OCI-M2 (cell line): ENCODE results near the gene PCDHB16.
"Not testable (repeated sequence)": the region's sequence is repeated elsewhere in the genome, so short reads cannot be mapped to it uniquely, and the experiment has no call there.

Experiments
- DNase-seq: peaks from one replicate; lab custom pipeline; 2025; ENCODE audit not compliant: unreplicated experiment; lab: John Stamatoyannopoulos, UW

Gene PCDHB16

DNA sequence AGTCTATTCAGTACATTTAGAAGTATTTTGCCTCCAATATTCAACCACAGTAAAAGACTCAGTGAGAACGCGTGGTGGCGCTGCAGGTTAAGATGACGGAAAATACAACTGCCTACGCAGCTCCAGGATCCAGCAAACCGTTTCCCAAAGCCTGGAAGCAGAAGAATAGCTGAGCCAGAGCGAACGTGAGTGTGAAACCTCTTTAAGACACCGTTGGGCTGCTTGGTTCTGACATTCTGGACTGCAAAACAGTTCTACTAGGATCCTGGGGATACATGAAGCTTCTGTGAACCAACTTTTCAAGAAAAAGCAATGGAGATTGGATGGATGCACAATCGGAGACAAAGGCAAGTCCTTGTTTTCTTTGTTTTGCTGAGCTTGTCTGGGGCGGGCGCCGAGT lies at the start of gene PCDHB16:
TSS of gene PCDHB16 (plus strand) at position 140 of the 400 bp plus-strand sequence. CDS start at position 313, 173 bp downstream.
- no peak for DNase-seq

DNA sequence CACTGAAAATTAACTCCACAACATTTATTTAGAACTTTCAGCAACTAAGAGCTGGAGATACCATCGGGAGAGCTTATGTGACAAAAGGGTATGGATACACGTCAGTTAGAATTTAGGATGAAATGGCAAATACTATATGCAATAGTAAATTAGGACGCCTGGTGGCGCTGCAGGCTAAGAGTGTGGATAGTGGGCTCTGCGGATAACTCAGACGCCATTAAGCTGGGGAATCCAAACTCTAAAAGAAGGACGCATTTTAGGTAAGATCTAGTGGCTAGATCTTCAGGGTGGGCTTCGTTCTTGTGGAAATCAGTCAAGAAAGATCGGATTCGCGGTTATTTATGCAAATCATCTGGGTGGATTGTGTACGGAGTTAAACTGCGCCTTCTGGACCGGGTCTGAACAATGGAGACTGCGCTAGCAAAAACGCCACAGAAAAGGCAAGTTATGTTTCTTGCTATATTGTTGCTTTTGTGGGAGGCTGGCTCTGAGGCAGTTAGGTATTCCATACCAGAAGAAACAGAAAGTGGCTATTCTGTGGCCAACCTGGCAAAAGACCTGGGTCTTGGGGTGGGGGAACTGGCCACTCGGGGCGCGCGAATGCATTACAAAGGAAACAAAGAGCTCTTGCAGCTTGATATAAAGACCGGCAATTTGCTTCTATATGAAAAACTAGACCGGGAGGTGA lies 47.0 kb upstream of the PCDHB16 start, which contains the start of gene PCDHB5:
TSS of gene PCDHB5 (plus strand) at position 177 of the 688 bp plus-strand sequence. CDS start at position 406, 229 bp downstream.
- DNase-seq: no peak

DNA sequence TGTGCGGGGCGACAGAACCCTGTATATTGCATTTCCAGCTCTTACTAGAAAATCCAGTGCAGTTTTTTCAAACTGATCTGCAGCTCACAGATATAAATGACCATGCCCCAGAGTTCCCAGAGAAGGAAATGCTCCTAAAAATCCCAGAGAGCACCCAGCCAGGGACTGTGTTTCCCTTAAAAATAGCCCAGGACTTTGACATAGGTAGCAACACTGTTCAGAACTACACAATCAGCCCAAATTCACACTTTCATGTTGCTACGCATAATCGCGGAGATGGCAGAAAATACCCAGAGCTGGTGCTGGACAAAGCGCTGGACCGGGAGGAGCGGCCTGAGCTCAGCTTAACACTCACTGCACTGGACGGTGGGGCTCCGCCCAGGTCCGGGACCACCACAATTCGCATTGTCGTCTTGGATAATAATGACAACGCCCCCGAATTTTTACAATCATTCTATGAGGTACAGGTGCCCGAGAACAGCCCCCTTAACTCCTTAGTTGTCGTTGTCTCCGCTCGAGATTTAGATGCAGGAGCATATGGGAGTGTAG lies 46.4 kb upstream of the PCDHB16 start:
- DNase-seq: no peak

DNA sequence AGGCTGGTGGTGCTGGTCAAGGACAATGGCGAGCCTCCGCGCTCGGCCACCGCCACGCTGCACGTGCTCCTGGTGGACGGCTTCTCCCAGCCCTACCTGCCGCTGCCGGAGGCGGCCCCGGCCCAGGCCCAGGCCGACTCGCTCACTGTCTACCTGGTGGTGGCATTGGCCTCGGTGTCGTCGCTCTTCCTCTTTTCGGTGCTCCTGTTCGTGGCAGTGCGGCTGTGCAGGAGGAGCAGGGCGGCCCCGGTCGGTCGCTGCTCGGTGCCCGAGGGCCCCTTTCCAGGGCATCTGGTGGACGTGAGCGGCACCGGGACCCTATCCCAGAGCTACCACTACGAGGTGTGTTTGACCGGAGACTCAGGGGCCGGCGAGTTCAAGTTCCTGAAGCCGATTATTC lies 44.8 kb upstream of the PCDHB16 start:
- DNase-seq: not testable (repeated sequence)

DNA sequence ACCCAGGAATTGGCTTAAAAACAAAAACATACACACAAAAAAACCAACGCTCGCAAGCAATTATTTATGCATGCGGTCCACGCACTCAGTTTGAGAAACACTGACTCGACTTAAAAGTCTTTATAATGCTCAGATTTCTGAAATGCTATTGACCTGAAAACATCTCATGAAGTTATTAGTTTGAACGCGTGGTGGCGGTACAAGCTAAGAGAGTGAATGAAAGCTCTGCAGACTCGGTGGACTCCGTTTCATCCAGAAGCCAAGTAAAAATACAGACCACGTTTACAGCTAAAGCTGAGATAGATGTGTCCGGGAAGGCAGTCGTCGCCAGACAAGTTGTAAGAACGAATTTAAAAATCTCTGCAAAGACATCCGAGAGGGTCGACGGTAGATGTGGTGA lies 32.4 kb upstream of the PCDHB16 start, which contains the start of gene PCDHB6:
TSS of gene PCDHB6 (plus strand) at position 246 of the 400 bp plus-strand sequence. CDS start 201 bp downstream, outside the sequence.
- no peak for DNase-seq

DNA sequence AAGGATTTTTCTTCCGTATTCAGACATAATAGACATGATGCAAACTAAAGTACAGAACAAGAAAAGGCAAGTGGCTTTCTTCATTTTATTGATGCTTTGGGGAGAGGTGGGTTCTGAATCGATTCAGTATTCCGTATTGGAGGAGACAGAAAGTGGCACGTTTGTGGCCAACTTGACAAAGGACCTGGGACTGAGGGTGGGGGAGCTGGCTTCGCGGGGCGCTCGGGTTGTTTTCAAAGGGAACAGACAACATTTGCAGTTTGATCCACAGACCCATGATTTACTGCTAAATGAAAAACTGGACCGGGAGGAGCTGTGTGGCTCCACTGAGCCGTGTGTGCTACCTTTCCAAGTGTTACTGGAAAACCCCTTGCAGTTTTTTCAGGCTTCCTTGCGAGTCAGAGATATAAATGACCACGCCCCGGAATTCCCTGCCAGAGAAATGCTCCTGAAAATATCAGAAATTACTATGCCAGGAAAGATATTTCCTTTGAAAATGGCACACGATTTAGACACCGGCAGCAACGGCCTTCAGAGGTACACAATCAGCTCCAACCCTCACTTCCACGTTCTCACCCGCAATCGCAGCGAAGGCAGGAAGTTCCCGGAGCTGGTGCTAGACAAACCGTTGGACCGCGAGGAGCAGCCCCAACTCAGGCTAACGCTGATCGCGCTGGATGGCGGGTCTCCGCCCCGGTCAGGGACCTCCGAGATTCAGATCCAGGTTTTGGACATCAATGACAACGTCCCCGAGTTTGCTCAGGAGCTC lies 31.8 kb upstream of the PCDHB16 start:
- DNase-seq: no peak

DNA sequence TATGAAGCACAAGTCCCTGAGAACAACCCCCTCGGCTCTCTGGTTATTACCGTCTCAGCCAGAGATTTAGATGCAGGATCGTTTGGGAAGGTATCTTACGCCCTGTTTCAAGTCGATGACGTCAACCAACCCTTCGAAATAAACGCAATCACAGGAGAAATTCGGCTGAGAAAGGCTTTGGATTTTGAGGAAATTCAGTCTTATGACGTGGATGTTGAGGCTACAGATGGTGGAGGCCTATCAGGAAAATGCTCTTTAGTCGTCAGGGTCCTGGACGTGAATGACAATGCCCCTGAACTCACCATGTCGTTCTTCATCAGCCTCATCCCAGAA lies 31.2 kb upstream of the PCDHB16 start:
- no peak for DNase-seq

DNA sequence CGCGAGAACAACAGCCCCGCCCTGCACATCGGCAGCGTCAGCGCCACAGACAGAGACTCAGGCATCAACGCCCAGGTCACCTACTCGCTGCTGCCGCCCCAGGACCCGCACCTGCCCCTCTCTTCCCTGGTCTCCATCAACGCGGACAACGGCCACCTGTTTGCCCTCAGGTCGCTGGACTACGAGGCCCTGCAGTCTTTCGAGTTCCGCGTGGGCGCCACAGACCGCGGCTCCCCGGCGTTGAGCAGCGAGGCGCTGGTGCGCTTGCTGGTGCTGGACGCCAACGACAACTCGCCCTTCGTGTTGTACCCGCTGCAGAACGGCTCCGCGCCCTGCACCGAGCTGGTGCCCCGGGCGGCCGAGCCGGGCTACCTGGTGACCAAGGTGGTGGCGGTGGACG lies 30.6 kb upstream of the PCDHB16 start:
- not testable (repeated sequence) for DNase-seq

DNA sequence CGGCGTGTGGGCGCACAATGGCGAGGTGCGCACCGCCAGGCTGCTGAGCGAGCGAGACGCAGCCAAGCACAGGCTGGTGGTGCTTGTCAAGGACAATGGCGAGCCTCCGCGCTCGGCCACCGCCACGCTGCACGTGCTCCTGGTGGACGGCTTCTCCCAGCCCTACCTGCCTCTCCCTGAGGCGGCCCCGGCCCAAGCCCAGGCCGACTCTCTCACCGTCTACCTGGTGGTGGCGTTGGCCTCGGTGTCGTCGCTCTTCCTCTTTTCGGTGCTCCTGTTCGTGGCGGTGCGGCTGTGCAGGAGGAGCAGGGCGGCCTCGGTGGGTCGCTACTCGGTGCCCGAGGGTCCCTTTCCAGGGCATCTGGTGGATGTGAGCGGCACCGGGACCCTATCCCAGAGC lies 30.1 kb upstream of the PCDHB16 start:
- not testable (repeated sequence) for DNase-seq

DNA sequence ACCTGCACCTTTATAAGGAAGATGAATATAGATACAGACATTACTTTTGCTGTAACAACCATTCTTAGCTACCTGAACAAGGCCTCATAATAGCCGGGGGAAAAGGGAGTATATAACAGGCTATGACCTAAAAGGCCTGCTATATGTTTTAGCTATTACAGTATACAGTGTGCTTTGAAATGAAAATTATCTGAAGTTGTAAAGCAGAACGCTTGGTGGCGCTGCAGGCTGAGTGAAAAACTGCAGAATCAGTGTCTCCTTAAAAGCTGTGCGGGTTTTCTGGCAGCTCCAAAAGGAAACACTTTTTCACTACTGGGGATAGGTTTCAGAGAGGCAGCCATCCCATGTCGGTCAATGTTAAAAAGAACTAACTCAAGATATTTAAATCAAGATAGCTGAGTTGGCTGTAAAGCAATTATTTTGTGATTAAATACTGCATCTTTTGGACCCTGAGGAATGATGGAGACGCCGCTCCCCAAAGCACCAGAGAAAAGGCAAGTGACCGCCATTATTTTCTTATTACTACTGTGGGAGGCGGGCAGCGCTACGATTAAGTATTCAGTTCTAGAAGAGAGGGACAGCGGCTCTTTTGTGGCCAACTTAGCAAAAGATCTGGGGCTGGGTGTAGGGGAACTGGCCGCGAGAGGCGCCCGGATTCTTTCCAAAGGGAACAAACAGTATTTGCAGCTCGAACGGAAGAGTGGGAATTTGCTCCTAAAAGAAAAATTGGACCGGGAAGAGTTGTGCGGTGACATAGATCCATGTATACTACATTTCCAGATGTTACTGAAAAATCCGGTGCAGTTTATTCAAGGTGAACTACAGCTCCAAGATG lies 26.4 kb upstream of the PCDHB16 start:
- no peak for DNase-seq

DNA sequence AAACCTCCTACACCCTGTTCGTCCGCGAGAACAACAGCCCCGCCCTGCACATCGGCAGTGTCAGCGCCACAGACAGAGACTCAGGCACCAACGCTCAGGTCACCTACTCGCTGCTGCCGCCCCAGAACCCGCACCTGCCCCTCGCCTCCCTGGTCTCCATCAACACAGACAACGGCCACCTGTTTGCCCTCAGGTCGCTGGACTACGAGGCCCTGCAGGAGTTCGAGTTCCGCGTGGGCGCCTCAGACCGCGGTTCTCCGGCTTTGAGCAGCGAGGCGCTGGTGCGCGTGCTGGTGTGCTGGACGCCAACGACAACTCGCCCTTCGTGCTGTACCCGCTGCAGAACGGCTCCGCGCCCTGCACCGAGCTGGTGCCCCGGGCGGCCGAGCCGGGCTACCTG lies 24.8 kb upstream of the PCDHB16 start:
- not testable (repeated sequence) for DNase-seq

DNA sequence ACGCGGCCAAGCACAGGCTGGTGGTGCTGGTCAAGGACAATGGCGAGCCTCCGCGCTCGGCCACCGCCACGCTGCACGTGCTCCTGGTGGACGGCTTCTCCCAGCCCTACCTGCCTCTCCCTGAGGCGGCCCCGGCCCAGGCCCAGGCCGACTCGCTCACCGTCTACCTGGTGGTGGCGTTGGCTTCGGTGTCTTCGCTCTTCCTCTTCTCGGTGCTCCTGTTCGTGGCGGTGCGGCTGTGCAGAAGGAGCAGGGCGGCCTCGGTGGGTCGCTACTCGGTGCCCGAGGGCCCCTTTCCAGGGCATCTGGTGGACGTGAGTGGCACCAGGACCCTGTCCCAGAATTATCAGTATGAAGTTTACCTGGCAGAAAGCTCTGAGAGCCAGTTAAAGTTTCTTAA lies 24.3 kb upstream of the PCDHB16 start:
- DNase-seq: not testable (repeated sequence)

DNA sequence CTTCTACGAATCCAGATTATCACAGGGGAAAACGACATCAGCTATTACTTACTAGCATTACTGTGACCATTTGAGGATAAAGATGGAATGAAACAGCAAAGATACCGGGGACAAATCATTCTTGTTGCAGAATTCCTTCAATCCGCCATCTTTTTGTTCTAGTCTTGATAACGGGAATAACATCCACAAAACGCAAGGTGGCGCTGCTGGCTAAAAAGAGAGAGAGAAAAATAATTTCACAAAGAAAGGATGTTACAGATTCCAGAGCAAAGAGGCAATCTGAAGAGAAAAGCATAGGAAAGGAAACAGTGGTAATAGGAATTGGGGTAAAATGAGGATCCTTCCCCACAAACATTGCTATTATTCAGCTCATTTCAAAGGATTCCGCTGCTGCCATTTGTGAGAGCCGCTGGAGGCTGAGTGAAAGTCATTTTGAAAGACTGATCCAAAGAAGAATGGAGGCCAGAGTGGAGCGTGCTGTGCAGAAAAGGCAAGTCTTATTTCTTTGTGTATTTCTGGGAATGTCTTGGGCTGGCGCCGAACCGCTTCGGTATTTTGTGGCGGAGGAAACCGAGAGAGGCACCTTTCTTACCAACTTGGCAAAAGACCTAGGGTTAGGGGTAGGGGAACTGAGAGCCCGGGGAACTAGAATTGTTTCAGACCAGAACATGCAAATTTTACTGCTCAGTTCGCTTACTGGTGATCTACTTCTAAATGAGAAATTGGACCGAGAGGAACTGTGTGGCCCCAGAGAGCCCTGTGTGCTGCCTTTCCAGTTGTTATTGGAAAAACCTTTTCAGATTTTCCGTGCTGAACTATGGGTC lies 9.6 kb upstream of the PCDHB16 start, which contains the start of gene PCDHB7:
TSS of gene PCDHB7 (plus strand) at position 264 of the 824 bp plus-strand sequence. CDS start at position 456, 192 bp downstream.
- DNase-seq: no peak

DNA sequence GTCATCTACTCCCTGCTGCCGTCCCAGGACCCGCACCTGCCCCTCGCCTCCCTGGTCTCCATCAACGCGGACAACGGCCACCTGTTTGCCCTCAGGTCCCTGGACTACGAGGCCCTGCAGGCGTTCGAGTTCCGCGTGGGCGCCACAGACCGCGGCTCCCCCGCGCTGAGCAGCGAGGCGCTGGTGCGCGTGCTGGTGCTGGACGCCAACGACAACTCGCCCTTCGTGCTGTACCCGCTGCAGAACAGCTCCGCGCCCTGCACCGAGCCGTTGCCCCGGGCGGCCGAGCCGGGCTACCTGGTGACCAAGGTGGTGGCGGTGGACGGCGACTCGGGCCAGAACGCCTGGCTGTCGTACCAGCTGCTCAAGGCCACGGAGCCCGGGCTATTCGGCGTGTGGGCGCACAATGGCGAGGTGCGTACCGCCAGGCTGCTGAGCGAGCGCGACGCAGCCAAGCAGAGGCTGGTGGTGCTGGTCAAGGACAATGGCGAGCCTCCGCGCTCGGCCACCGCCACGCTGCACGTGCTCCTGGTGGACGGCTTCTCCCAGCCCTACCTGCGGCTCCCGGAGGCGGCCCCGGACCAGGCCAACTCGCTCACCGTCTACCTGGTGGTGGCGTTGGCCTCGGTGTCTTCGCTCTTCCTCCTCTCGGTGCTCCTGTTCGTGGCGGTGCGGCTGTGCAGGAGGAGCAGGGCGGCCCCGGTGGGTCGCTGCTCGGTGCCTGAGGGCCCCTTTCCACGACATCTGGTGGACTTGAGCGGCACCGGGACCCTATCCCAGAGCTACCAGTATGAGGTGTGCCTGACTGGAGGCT lies 7.7 kb upstream of the PCDHB16 start:
- not testable (repeated sequence) for DNase-seq

DNA sequence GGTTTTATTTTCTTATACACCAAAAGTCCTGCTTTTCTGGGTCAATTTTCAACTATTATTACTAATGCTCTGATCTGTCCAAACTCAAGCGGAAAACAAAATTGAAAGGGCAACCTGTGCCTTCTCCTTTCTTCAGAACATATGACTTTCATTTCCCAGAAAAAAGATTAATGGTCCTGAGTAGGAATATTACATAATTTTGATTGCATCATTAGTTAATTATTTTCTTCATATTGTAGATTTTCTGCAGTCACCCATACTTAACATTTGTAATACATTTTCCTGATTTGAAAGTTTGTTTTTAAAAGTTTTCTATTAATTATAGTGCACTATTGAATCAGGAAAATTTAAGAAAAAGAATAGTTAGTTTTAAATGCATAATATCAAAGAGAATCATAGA lies 6.3 kb upstream of the PCDHB16 start:
- no peak for DNase-seq

DNA sequence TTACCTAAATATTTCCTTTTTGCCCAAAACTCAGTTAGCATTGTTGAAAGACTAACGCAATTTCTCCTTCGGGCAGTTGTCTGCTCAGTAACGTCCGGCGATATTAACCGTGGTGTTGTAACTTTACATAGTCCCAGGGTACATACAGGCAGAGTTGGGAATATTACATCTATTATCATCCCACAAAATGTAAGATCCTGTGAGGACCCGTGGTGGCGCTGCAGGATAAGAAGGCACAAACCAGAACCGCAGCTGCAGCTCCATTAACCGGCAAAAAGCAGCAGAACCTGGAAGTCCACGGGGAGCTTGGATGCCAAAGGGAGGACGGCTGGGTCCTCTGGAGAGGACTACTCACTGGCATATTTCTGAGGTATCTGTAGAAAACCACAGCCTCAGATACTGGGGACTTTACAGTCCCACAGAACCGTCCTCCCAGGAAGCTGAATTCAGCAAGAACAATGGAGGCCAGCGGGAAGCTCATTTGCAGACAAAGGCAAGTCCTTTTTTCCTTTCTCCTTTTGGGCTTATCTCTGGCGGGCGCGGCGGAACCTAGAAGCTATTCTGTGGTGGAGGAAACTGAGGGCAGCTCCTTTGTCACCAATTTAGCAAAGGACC lies 4.5 kb upstream of the PCDHB16 start, which contains the start of gene PCDHB8:
TSS of gene PCDHB8 (plus strand) at position 214 of the 615 bp plus-strand sequence. CDS start at position 459, 245 bp downstream.
- DNase-seq: not testable (repeated sequence)

DNA sequence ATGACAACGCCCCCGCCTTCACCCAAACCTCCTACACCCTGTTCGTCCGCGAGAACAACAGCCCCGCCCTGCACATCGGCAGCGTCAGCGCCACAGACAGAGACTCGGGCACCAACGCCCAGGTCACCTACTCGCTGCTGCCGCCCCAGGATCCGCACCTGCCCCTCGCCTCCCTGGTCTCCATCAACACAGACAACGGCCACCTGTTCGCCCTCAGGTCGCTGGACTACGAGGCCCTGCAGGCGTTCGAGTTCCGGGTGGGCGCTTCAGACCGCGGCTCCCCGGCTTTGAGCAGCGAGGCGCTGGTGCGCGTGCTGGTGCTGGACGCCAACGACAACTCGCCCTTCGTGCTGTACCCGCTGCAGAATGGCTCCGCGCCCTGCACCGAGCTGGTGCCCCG lies 2.8 kb upstream of the PCDHB16 start:
- DNase-seq: not testable (repeated sequence)

DNA sequence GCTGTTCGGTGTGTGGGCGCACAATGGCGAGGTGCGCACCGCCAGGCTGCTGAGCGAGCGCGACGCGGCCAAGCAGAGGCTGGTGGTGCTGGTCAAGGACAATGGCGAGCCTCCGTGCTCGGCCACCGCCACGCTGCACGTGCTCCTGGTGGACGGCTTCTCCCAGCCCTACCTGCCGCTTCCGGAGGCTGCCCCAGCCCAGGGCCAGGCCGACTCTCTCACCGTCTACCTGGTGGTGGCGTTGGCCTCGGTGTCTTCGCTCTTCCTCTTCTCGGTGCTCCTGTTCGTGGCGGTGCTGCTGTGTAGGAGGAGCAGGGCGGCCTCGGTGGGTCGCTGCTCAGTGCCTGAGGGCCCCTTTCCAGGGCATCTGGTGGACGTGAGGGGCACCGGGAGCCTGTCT lies 2.3 kb upstream of the PCDHB16 start:
- DNase-seq: not testable (repeated sequence)

DNA sequence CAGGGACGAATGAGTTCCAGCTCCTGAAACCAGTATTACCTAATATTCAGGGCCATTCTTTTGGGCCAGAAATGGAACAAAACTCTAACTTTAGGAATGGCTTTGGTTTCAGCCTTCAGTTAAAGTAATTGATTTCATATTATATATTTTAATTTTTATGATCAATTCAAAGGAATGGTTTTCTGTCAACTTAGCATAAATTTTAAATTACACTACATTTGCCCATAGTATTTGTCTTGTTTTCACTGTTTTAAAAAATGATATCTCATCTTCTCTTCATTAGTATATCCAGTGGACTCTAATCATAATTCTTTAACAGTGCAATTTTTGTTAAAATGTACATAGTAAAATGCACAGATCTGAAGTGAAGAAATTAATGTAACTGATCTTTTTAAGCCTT lies 1.9 kb upstream of the PCDHB16 start:
- DNase-seq: no peak
